Endothelial cell of umbilical vein (primary cell): ENCODE data around the gene FGR. TPM values are rescaled to one million over a fixed set of nuclear protein-coding genes. Genes with fewer than 3 reads are reported as not detected.
A peak's percentile ranks its signal among the peaks of the same experiment; 100 is the strongest.

Experiments
- BruUV-seq: library from RNA; stranded (reverse); fragments of 400-500 nt; replicated peaks from 2 replicates; lab custom pipeline; 2021; lab: Mats Ljungman, UMichigan
- CTCF ChIA-PET: fragments of 300-600, 350-600 bp; sonication (Branson Sonifier 250); formaldehyde crosslinking; loops from one replicate; lab custom pipeline; 2021; ENCODE audit warnings: antibody characterized with exemption, inconsistent platforms; lab: Charles Lee
- POLR2A ChIA-PET: fragments of 300-600, 350-600 bp; sonication (Branson Sonifier 250); formaldehyde crosslinking; loops from one replicate; lab custom pipeline; 2021; ENCODE audit warnings: antibody characterized with exemption, inconsistent platforms; lab: Charles Lee
- DNase-seq: peaks from one replicate; pipeline ENCODE4 v3.0.0-alpha.2; 2011; ENCODE audit warnings: low read depth, low spot score
- FAIRE-seq: peaks from 2 replicates; lab custom pipeline; 2011; peaks lifted over from hg19 to GRCh38; lab: Jason Lieb, UNC
- H2AFZ ChIP-seq: 2 replicates; pipeline ENCODE4 v1.6.0; 2012; ENCODE audit warnings: low read depth, low read length, control low read depth, inconsistent platforms
- H3K27ac ChIP-seq: 2 replicates; pipeline ENCODE4 v1.5.1; 2011; ENCODE audit warnings: low read depth, mild to moderate bottlenecking, control low read depth, low read length, moderate library complexity; ENCODE audit not compliant: insufficient read depth
- H3K27me3 ChIP-seq, 2 experiments: 2 replicates each; pipeline versions ENCODE4 v1.6.0 to v1.6.1; 2011; ENCODE audit warnings: low read length in 2 of 2, mixed read lengths in 1 of 2; ENCODE audit not compliant: control insufficient read depth in 2 of 2, insufficient read depth in 2 of 2
- H3K36me3 ChIP-seq, 2 experiments: 2 replicates in 1 of 2; 3 replicates in 1 of 2; pipeline ENCODE4 v1.5.1; 2011; ENCODE audit warnings: low read length in 2 of 2, mild to moderate bottlenecking in 1 of 2, moderate library complexity in 1 of 2; ENCODE audit not compliant: control insufficient read depth in 2 of 2, insufficient read depth in 2 of 2; ENCODE audit errors: extremely low read depth in 1 of 2
- H3K4me1 ChIP-seq: 3 replicates; pipeline ENCODE4 v1.5.1; 2011; ENCODE audit warnings: mild to moderate bottlenecking, low read length; ENCODE audit not compliant: control insufficient read depth, insufficient read depth; ENCODE audit errors: extremely low read depth
- H3K4me2 ChIP-seq: 2 replicates; pipeline ENCODE4 v1.6.1; 2011; ENCODE audit warnings: low read length, control low read depth, mixed read lengths; ENCODE audit not compliant: insufficient read depth
- H3K4me3 ChIP-seq, 3 experiments: fragments of 200-600 bp in 1 of 3; sonication (generic), shearing (Covaris generic) in 1 of 3; replicated peaks in 1 of 3; 2 replicates each; pipeline ENCODE4 v1.5.1; 2011 to 2016; ENCODE audit warnings: control low read depth in 3 of 3, low read length in 3 of 3, mild to moderate bottlenecking in 2 of 3, inconsistent platforms in 1 of 3, low read depth in 1 of 3, moderate library complexity in 1 of 3; ENCODE audit not compliant: insufficient read depth in 1 of 3
- H3K79me2 ChIP-seq: 2 replicates; pipeline ENCODE4 v1.6.0; 2012; ENCODE audit warnings: low read length, inconsistent platforms; ENCODE audit not compliant: control insufficient read depth, insufficient read depth
- H3K9ac ChIP-seq: replicated peaks from 2 replicates; pipeline ENCODE3; 2011; ENCODE audit warnings: low read length, control low read depth; ENCODE audit not compliant: insufficient read depth; ENCODE audit errors: extremely low read depth
- H3K9me1 ChIP-seq: replicated peaks from 3 replicates; pipeline ENCODE4 v1.6.0; 2011; ENCODE audit warnings: mild to moderate bottlenecking, low read length; ENCODE audit not compliant: control insufficient read depth, insufficient read depth; ENCODE audit errors: extremely low read depth
- H3K9me3 ChIP-seq: replicated peaks from 2 replicates; pipeline ENCODE4 v1.5.1; 2012; ENCODE audit warnings: low read length, inconsistent platforms; ENCODE audit not compliant: control insufficient read depth, insufficient read depth
- H4K20me1 ChIP-seq: replicated peaks from 2 replicates; pipeline ENCODE3; 2011; ENCODE audit warnings: mild to moderate bottlenecking, low read length; ENCODE audit not compliant: control insufficient read depth, insufficient read depth; ENCODE audit errors: extremely low read depth
- EZH2 ChIP-seq: IDR thresholded peaks from 2 replicates; pipeline ENCODE4 v1.6.1; 2012; ENCODE audit warnings: borderline replicate concordance, low read depth, mild to moderate bottlenecking, moderate library complexity, low read length, inconsistent platforms; ENCODE audit not compliant: severe bottlenecking
- FOS ChIP-seq: IDR thresholded peaks from 2 replicates; pipeline ENCODE4 v1.6.1; 2011; ENCODE audit warnings: mild to moderate bottlenecking, low read length, moderate library complexity, borderline replicate concordance; ENCODE audit not compliant: insufficient read depth
- GATA2 ChIP-seq: IDR thresholded peaks from 2 replicates; pipeline ENCODE4 v1.7.0; 2011; ENCODE audit warnings: low read depth, mild to moderate bottlenecking, moderate library complexity, mixed read lengths, low read length; ENCODE audit not compliant: insufficient read length, insufficient read depth
- JUN ChIP-seq: IDR thresholded peaks from 2 replicates; pipeline ENCODE4 v1.6.1; 2011; ENCODE audit warnings: borderline replicate concordance, low read depth; ENCODE audit not compliant: insufficient read length, insufficient read depth
- MYC ChIP-seq: IDR thresholded peaks from one replicate; pipeline ENCODE4 v1.6.1; 2011; ENCODE audit warnings: mild to moderate bottlenecking, low read depth, low read length
- POLR2A ChIP-seq: IDR thresholded peaks from 2 replicates; pipeline ENCODE4 v1.6.1; 2012; ENCODE audit warnings: low read depth, mild to moderate bottlenecking, control low read depth, low read length
- POLR2AphosphoS5 ChIP-seq: IDR thresholded peaks from 2 replicates; pipeline ENCODE4 v1.6.1; 2012; ENCODE audit warnings: low read depth, mild to moderate bottlenecking, control low read depth, low read length, moderate library complexity; ENCODE audit not compliant: insufficient read depth
- dilution Hi-C: fragments of 300-500 bp; cut with MboI; formaldehyde crosslinking; loops from one replicate; pipeline ENCODE4 v1.15.0; 2019; ENCODE audit warnings: low sequenced_read_pairs; ENCODE audit not compliant: extremely low pct_ligation_motif_present
- intact Hi-C: fragments of 100-400 bp; cut with micrococcal nuclease; formaldehyde crosslinking; loops from one replicate; pipeline ENCODE4 v1.10.0; 2022
- polyA plus RNA-seq, 4 experiments: library from polyadenylated mRNA; depleted of rRNA in 3 of 4; stranded (reverse) in 3 of 4; unstranded in 1 of 4; fragments of >200 nt; gene quantifications; 2 replicates each; pipeline versions ENCODE4 v1.2.1 to v1.2.3, GENCODE V29; 2011 to 2012; ENCODE audit warnings: missing spikeins in 1 of 4
- total RNA-seq: library from RNA; stranded (reverse); gene quantifications from 2 replicates; pipeline ENCODE4 v1.2.3, GENCODE V29; 2021
- TF ChIP-seq, protein P1 (sequence below): IDR thresholded peaks from 2 replicates; pipeline ENCODE4 v1.6.1; 2011; ENCODE audit not compliant: insufficient read depth, insufficient read length
- TF ChIP-seq, protein P2 (sequence below), 2 donors: IDR thresholded peaks; 1 replicate in 1 of 2; 2 replicates in 1 of 2; pipeline ENCODE4 v1.5.1; 2011; ENCODE audit warnings: low read length in 2 of 2, mild to moderate bottlenecking in 2 of 2, moderate library complexity in 2 of 2, control low read depth in 1 of 2, inconsistent platforms in 1 of 2, low read depth in 1 of 2; ENCODE audit not compliant: insufficient read depth in 1 of 2; ENCODE audit errors: extremely low read depth in 1 of 2

FGR gene
- total and polyA plus RNA-seq, 2 donors (not counting 3 experiments of a cell fraction or from before 2014, with no cell fraction given) = 0.18 TPM; not detected in 1

DNA sequence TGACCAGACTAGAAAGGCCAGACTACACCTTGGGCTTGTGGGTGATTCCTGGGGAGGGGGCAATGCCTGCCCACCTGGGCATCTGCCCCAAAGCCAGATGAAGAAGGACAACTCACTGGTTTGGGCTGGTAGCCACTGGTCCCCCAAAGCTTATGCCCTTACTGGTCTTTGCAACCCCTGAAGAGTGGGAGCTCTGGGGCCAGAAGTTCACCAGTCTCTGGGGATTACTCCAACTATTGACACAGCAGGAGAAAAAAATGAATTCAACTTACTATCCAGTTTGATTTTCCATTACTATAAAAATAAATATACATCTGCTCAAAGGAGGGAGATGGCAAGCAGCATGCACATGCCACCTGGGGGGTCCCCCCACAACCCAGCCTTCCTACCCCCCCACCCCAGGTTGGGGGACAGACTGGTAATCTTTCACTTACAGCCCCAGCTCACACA, 33.6 kb downstream of the FGR start:
- ChIA-PET CTCF (interaction anchor here (0.9 to 12.3 kb wide), 10 partner anchors 11 to 206 kb away, joined by 3 to 455 read pairs (median 9); no protein-coding TSS in a partner anchor), POLR2A (interaction anchor here (0.8 to 2.2 kb wide), 2 partner anchors 44 to 111 kb away, joined by 6 to 15 read pairs; partner anchors contain the start of gene WASF2)
- dilution Hi-C loops = no loop called here
- FAIRE-seq (no peak), DNase-seq (no peak)
- Histone ChIP-seq H3K9me1 (no peaks in the 10 kb centered on the region), H3K9ac (no peak overlapping the region), H3K27me3 (no peaks in the 10 kb centered on the region), H3K27ac (no peak overlapping the region), H3K4me1 (peaks cover 23% of the 10 kb centered on the region), H3K36me3 (peaks cover 0 to 2% of the 10 kb centered on the region in 2 experiments), H2AFZ (no peak overlapping the region), H3K79me2 (peaks cover 19% of the 10 kb centered on the region), H3K4me2 (peak overlapping the region; percentile 66), H3K4me3 (peak overlapping the region in 2 of 3 experiments; percentile 17 to 97), H3K9me3 (no peaks in the 10 kb centered on the region), H4K20me1 (no peaks in the 10 kb centered on the region)
- TF ChIP-seq, protein P1, sequence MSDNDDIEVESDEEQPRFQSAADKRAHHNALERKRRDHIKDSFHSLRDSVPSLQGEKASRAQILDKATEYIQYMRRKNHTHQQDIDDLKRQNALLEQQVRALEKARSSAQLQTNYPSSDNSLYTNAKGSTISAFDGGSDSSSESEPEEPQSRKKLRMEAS = no peak
- TF ChIP-seq MYC (no peak), FOS (no peak), EZH2 (no peak), POLR2AphosphoS5 (no peak), POLR2A (no peak), JUN (no peak), GATA2 (no peak)
- TF ChIP-seq, protein P2, sequence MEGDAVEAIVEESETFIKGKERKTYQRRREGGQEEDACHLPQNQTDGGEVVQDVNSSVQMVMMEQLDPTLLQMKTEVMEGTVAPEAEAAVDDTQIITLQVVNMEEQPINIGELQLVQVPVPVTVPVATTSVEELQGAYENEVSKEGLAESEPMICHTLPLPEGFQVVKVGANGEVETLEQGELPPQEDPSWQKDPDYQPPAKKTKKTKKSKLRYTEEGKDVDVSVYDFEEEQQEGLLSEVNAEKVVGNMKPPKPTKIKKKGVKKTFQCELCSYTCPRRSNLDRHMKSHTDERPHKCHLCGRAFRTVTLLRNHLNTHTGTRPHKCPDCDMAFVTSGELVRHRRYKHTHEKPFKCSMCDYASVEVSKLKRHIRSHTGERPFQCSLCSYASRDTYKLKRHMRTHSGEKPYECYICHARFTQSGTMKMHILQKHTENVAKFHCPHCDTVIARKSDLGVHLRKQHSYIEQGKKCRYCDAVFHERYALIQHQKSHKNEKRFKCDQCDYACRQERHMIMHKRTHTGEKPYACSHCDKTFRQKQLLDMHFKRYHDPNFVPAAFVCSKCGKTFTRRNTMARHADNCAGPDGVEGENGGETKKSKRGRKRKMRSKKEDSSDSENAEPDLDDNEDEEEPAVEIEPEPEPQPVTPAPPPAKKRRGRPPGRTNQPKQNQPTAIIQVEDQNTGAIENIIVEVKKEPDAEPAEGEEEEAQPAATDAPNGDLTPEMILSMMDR (IDR thresholded peaks at IDR 0.05; ENCODE audit: extremely low read depth in 1 of 2, insufficient read depth in 1 of 2, low read depth in 1 of 2, low read length in 2 of 2) = no peak
- intact Hi-C loops = no loop called here
- BruUV-seq = TSS peak; percentile 19
